HG03097 (cell line): Measurements from ENCODE around the gene ATRNL1.
"Not testable (repeated sequence)": the region's sequence is repeated elsewhere in the genome, so short reads cannot be mapped to it uniquely, and the experiment has no call there.

Experiments
- ATAC-seq: cut with Tn5 transposase; IDR thresholded peaks from one replicate; pipeline ENCODE4 v1.9.1; 2021; ENCODE audit not compliant: unreplicated experiment, low FRiP score

Gene ATRNL1

DNA sequence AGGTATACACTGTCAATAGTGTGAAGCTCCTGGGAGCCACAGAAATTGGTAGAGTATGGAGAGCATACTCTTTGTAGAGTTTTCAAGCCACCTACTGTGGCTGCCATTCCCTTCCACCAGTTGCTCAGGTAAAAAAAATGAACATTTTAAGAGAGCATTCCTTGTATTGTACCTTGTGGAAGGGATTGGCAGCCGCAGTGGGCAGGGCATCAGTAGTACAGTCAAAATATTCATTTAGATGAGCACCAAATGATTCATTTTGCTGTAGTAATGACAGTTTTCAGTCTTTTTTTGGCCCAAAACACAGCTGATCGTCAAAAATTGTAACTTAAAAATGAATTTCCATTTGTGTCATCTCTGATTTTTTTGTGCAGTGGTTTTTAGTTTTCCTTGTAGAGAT is 304.9 kb downstream of the ATRNL1 start:
- ATAC-seq = no peak

DNA sequence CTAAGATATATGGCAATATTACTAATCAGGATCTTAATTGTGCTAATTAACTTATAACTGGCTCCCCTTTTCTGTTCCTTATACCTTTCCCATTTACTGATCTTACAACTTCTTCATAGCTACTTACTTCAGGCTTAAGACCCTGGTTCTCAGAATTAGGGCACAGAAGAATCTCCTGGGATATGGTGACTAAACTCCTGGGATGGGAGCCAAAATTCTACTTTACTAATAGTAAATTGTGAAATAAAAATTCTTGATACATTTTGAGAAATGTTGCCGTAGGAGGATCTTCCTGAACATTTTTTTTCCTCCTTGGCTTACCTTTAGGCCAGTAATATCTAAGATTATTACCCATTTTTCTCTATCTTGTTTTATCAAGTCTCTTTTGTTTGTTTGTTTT is 309.5 kb downstream of the ATRNL1 start:
- ATAC-seq = no peak

DNA sequence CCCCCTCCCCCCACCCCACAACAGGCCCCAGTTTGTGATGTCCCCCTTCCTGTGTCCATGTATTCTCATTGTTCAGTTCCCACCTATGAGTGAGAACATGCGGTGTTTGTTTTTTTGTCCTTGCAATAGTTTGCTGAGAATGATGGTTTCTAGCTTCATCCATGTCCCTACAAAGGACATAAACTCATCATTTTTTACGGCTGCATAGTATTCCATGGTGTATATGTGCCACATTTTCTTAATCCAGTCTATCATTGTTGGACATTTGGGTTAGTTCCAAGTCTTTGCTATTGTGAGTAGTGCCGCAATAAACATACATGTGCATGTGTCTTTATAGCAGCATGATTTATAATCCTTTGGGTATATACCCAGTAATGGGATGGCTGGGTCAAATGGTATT is 312.7 kb downstream of the ATRNL1 start:
- ATAC-seq = not testable (repeated sequence)

DNA sequence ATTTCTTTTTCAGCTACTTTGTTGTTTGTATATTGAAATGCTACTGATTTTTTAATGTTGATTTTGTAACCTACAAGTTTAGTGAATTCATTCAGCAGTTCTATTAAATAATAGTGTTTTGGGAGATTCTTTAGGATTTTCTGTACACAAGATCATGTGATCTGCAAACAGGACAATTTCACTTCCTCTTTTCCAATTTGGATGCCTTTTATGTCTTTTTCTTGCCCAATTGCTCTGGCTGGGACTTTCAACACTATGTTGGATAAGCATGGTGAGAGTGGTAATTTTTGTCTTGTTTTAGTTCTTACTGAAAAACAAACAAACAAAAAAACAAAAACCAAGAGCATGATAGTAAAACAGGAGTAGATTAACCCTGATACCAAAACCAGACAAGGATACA is 316.2 kb downstream of the ATRNL1 start:
- ATAC-seq = no peak

DNA sequence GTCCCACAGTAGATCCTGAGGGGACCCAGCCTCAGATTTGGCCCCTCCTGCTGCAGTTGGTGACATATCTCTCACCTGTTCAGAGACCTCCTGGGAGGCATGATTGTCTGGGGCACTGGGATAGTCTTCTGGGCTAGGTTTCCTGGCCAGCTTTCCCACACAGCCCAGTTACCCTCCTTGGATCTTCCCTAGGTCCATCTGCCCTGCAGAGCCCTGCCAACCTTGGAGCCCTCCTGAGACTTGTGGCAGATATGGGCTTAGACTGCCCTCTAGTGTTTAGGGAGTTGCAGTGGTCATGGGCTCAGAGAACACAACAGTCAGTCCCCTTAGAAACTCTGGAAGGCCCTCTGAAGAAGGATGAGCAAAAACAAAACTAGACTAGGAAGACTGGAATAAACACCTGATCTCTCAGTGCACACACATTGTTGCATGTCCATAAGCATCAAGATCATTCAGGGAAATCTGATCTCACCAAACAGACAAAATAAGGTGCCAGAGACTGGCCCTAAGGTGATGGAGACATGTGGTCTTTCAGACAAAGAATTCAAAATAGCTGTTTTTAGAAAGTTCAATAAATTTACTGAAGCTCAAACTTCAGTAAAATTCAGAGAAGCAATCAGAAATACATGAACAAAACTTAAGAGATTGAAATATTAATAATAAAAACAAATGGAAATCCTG is 324.6 kb downstream of the ATRNL1 start:
- peak; percentile 93 for ATAC-seq

DNA sequence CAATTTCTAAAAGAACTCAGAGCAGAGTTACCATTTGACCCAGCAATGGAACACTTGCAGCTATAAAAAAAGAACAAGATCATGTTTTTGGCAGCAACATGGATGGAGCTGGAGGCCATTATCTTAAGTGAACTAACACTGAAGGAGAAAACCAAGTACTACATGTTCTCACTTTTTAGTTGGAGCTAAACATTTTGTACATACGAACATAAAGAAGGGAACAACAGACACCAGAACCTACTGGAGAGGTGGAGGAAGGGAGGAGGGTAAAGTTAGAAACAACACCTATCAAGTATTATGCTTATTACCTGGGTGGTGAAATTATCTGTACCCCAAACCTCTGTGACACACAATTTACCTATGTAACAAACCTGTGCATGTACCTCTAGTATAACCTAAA is 329.5 kb downstream of the ATRNL1 start:
- ATAC-seq = no peak

DNA sequence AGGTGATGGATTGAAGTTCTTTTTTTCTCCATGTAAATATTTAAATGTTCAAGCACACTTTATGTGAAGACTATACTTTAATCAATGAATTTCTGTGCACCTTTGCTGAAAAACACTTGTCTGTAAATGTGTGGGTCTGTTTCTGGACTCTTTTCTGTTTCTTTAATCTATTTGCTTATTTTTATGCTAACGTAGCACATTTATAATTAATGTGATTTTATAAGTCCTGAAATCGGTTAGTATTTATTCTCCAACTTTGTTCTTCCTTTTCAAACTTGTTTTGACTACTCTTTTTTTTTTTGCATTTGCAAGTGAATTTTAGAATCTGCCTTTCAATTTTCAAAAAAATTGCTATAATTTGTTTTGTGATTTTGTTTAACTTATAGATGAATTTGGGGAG is 334.4 kb downstream of the ATRNL1 start:
- ATAC-seq = no peak

DNA sequence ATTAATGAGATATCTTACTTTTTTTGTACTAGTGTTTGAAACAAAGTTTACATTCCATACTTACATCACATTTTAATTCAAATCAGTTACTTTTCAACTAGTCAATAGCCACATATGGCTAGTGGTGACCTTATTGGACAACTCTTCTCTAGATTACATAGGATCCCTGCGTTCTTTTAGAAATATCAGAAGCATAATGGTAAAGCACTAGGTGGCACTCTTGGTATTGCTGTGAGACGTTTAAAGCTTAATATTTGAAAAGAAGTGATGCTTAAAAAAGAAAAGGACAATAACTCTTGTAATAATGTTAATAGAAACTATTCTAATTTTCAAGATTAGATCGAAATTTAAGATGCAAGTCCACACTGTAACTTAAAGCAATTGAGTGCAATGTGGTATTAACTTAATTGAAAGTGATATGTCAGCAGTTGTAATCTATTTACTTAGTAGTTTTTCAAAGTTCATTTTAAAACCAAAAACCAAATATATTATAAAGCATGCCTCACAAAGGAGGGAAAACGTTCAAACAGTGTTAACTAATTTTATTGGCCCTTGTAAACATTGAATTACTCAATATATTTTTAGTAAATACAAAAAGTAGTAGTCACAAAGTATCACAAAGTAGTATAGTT is 339.1 kb downstream of the ATRNL1 start:
- no peak for ATAC-seq

DNA sequence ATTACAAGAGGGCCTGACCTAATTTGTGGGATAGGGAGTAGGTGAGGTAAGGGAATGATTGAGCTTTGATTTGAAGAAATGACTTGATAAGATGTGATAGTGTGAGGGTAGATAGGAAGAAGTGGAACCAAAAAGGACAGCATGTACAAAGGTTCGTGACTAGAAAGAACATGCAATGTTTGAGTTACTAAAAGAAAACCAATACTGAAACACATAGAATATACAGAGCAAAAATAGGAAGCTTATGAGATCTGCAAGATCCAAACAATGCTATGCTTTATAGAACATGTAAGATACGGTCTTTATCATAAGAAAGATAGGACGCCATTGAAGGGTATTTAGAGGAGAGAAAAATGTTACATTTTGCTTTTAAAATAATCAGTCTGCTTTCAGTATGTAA is 343.8 kb downstream of the ATRNL1 start:
- no peak for ATAC-seq

DNA sequence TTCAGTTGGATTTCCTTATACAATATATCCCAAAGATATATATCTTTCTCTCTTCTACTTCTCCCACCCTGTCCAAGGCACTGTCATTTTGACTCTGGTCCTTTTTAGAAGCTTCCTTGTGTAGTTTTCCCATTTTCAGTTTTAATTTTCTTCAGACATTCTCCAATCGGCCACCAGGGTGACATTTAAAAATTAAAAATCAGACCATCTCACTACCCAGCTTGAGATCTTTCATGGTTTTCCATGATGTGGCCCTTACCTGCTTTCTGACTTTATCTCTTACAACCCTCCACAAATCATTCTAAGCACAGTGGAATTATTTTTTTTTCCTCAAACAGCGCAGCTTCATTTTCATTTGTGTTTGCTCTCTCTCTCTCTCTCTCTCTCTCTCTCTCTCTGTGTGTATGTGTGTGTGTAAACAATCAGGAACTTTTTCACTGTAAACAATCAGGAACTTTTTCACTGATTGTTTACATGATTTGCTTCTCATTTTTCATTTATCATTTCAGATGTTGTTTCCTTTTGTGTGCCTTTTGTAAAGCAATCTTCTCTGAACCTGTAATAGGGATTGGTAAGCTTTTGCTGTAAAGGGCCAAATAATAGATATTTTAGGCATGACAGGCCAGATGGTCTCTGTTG is 348.9 kb downstream of the ATRNL1 start:
- ATAC-seq = no peak

DNA sequence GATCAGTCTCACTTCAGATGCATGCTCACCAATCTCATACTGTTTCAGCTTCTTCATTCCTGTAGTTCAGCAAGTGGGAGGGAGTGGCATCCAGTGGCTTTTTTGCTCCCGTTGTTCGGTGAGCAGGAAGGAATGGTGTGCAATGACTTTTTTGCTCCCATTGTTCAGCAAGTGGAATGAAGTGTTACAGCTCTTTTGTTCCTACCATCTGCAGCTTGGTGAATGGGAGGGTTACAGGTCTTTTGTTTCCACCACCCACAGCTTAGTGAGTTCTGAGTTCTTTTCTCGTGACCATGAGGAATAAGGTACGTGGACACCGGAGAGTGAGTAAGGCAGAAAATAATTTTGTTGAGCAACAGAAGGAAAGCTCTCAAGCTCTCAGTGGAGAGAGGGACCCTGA is 363.6 kb downstream of the ATRNL1 start:
- ATAC-seq = no peak

DNA sequence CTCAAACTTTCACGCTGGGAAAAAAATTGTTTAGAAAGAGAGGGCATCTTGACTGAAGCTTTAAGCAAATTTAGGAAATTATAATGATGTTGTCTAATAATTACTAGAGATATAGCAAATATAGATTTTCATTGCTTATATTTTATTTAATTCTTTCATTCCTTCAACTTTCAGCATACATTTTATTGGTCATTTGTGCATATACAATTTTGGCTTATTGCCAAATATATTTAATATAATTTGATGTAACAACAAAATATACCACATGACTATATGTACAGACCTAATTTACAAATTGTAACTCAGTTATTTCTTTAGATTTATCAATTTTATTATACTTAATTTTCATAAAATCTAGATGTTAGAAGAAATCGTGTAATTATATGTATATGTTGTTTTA is 390.1 kb downstream of the ATRNL1 start:
- no peak for ATAC-seq

DNA sequence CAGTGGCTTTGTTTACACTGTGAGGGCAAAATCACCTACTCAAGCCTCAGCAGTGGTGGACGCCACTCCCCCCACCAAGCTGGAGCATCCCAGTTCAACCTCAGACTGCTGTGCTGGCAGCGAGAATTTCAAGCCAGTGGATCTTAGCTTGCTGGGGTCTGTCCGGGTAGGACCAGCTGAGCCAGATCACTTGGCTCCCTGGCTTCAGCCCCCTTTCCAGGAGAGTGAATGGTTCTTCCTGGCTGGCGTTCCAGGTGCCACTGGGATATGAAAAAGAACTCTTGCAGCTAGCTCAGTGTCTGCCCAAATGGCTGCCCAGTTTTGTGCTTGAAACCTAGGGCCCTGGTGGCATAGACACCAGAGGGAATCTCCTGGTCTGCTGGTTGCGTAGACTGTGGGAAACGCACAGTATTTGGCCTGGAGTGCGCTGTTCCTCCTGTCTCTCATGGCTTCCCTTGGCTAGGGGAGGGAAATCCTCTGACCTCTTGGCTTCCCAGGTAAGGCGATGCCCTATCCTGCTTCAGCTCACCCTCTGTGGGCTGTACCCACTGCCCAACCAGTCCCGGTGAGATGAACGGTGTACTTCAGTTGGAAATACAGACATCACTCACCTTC is 398.5 kb downstream of the ATRNL1 start:
- ATAC-seq = no peak

DNA sequence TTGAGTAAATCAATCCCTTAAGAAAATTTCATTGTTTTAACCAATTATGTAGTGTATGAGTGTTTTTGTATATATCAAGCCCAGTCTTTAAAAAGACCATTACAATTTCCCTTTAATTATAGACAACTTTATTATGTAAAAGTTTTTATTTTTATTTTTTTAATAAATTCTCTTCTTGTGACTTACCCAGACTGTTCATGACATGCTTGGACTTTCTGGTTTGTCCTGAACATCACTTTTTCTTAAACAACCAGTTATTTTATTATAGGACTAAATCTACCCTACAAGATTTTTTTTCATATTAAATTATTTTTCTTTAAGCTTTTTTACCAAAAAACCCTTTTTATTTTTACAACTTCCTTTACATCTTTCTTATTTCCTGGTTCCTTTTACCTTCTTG is 410.4 kb downstream of the ATRNL1 start:
- ATAC-seq = no peak

DNA sequence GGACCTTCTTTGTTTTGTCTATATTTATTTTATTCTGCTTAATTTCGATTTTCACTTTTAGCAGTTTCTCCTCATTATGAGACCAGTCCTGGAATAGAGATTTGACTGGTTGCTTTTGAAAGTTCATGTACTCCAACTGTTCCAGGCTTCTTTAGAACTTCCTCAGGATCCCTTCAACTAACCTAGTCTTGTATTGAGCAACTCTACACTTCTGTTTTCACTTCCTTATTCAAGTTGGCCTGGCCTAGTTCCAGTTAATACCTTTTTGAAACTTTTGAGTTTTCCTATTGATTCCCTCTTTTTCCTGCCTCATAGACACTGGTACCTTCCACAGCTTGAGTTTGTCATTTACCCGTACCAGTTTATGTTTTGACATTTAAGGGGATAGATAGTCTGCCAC is 421.7 kb downstream of the ATRNL1 start:
- no peak for ATAC-seq

DNA sequence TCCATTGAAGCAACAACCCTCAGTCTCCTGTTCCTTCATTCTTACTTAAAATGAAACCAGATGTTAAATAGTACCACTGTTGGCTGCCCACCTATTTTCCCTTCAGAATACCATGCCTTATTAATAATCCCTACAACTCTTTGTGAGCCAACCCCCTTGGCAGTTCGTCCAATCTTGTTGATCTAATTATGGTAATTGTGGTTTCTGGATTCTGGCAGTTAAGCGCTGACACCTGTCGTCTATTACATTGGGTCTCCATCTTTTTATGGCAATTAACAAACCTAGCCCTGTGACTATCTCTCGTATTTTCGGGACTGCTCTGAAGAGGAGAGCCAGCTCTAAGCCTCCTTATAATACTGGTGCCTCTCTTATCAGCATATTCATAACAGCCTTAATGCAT is 432.0 kb downstream of the ATRNL1 start:
- no peak for ATAC-seq

DNA sequence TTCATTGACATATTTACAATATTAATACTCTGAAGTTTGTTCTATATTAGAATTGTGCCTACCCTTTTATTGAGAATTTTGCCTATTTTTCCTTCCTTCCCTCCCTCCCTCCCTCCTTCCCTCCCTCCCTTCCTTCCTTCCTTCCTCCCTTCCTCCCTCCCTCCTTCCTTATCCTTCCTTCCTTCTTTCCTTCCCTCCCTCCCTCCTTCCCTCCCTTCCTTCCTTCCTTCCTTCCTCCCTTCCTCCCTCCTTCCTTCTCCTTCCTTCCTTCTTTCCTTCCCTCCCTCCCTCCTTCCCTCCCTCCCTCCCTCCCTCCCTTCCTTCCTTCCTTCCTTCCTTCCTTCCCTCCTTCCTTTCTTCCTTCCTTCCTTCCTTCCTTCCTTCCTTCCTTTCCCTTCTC is 434.5 kb downstream of the ATRNL1 start:
- not testable (repeated sequence) for ATAC-seq

DNA sequence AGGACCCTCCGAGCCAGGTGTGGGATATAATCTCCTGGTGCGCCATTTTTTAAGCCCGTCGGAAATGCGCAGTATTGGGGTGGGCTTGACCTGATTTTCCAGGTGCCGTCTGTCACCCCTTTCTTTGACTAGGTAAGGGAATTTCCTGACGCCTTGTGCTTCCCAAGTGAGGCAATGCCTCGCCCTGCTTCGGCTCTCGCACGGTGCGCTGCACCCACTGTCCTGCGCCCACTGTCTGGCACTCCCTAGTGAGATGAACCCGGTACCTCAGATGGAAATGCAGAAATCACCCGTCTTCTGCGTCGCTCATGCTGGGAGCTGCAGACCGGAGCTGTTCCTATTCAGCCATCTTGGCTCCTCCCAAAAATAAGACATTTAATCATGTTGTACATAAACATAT is 443.2 kb downstream of the ATRNL1 start:
- not testable (repeated sequence) for ATAC-seq

DNA sequence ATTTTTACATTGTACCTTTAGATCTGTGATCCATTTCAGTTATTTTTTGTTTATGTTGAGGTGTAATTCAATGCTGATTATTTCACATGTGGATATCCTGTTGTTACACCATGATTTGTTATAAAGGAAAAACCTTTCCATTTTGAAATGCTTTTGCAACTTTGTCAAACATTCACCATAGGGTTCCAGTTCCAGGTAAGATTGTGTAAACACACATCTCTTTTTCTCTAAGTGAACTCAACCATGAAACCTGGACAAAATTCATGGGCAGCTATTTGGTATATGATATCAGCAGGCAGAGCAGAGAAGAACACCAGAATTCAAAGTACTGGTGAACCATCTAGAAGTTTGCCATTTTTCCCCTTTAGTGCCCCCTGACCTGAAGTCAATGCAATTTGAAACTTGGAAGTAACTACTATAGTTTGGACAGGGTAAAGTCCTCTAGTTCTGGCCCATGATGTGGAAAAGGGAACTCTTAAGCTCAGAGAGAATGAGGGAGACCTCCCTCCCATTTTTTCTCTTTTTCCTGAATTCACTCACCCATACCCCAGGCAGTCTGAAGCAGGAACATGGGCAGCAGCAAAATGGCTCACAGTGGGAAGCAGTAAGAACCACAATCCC is 446.1 kb downstream of the ATRNL1 start:
- no peak for ATAC-seq

DNA sequence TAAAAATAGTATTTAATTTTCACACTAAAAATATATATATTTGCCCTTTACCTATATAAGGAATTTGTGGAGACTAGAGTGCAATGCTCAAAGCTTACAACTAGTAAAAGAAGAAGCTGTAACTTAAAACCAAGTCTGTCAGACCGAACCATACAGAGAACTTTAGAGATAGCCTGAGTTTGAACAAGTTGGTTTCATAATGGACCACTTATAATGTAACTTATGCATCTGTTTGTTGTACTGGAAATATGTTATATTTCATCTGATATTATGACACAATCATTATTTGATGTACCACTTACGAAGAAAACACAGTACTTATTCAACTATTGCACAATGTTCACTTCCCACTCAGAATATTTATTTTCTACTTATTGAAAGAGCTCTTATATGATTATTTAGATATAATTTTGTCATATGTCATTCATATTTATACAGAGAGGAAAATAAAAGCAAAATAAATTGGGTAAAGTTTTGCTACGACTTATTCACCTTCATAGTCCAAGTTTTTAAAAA is 462.8 kb downstream of the ATRNL1 start:
- no peak for ATAC-seq

DNA sequence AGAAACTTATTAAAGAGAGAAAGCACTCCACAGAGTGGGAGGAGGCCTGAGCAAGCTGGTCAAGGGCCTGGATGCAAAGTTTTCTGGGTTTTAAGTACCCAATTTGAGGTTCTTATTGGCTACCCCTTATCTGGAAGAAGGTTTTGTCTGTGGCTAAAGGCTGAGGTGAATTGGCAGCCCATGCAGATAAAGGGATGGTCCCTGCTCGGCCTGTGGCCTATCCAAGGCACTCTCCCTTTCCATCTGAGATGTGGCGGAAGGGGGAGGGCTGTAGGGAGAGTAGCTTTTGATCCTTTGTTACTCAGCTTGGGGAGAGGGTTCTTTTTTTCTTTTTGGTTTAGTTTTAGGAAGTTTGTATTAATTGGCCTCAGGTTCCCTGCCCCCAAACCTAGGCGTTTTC is 465.1 kb downstream of the ATRNL1 start:
- ATAC-seq = no peak
